Uterus (tissue), 4 donors: ENCODE results near the gene SPTB. TPM values are rescaled to one million over a fixed set of nuclear protein-coding genes. Genes with fewer than 3 reads are reported as not detected.

Experiments
- DNase-seq, 2 donors: peaks; one replicate each; pipeline ENCODE4 v3.0.0-alpha.2; 2019 to 2020
- H3K27ac ChIP-seq, 2 donors: fragments of 200-600 bp; sonication (generic); 1 replicate in 1 of 2; 2 replicates in 1 of 2; pipeline ENCODE4 v1.5.1; 2016 to 2018
- H3K27me3 ChIP-seq, 2 donors: fragments of 200-600 bp; sonication (generic); one replicate each; pipeline ENCODE4 v1.5.1; 2018 to 2019; ENCODE audit warnings: control low read depth in 1 of 2
- H3K36me3 ChIP-seq, 2 donors: fragments of 200-600 bp; sonication (generic); one replicate each; pipeline ENCODE4 v1.5.1; 2019; ENCODE audit warnings: control low read depth in 1 of 2
- H3K4me1 ChIP-seq, 2 donors: fragments of 200-600 bp; sonication (generic); one replicate each; pipeline ENCODE4 v1.5.1; 2018 to 2019; ENCODE audit warnings: control low read depth in 1 of 2
- H3K4me3 ChIP-seq, 2 donors: fragments of 200-600 bp; sonication (generic); 1 replicate in 1 of 2; 2 replicates in 1 of 2; pipeline ENCODE4 v1.5.1; 2018 to 2019; ENCODE audit warnings: mild to moderate bottlenecking in 1 of 2
- H3K9me3 ChIP-seq, 2 donors: fragments of 200-600 bp; sonication (generic); one replicate each; pipeline ENCODE4 v1.5.1; 2019; ENCODE audit warnings: control low read depth in 1 of 2
- CTCF ChIP-seq, 4 experiments: fragments of 200-600 bp in 2 of 4; fragments of 450-650 bp in 2 of 4; sonication (generic) in 2 of 4; IDR thresholded peaks; one replicate each; pipeline ENCODE4 v1.5.1; 2016 to 2019; ENCODE audit warnings: antibody characterized with exemption in 4 of 4, mild to moderate bottlenecking in 2 of 4, moderate library complexity in 1 of 4
- POLR2A ChIP-seq, 2 donors: fragments of 450-650 bp; IDR thresholded peaks; one replicate each; pipeline ENCODE4 v1.6.1; 2016; ENCODE audit warnings: antibody characterized with exemption in 2 of 2, mild to moderate bottlenecking in 1 of 2, moderate library complexity in 1 of 2
- intact Hi-C: fragments of 100-400 bp; cut with DNase I; formaldehyde crosslinking; loops from one replicate; pipeline ENCODE4 v1.15.1; 2023; ENCODE audit warnings: low total_unique reads
- total RNA-seq, 4 donors: library from RNA; depleted of rRNA in 3 of 4; stranded (reverse); fragments of >200 nt in 3 of 4; gene quantifications; one replicate each; pipeline versions ENCODE4 v1.1.0 to v1.2.4, GENCODE V29; 2014 to 2023
- donor health status: DM: yes; HTN: yes; CAD: no.

Gene SPTB
- total RNA-seq, 4 donors from 2014 or later = 1.0 to 5.4 (median 4.6) TPM; not detected in 1

DNA sequence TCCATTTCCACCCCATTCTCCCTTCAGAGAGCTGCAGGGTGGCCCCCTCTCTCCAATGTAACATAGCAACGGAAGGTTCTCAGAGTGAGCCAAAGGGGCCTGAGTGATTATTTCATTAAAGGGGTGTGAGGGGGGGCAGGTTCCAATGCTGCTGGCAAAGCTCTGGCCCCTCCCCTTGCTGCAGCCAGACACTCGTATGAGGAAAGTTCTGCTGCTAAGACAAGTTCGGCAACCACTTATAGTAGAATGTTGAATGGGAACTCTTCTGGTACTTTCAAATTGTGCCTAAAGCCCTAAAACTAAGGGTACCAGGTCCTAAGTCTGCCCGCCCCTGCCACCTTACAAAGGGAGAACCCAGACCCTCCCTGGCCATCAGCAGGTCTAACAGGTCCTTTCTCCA, 125.7 kb downstream of the SPTB start:
- no peaks in the 10 kb centered on the region for H3K9me3 ChIP-seq
- intact Hi-C loops = no loop called here
- no peak overlapping the region for H3K4me3 ChIP-seq
- no peak overlapping the region for H3K27ac ChIP-seq
- H3K27me3 ChIP-seq = no peaks in the 10 kb centered on the region
- no peak for TF ChIP-seq CTCF (IDR thresholded peaks at IDR 0.05)
- TF ChIP-seq POLR2A (IDR thresholded peaks at IDR 0.05) = no peak
- H3K36me3 ChIP-seq = no peaks in the 10 kb centered on the region
- DNase-seq = no peak
- peaks cover 0 to 13% of the 10 kb centered on the region in 2 donors for H3K4me1 ChIP-seq

GRCh38 chr14:64753374-64753773, 126.3 kb downstream of the SPTB start:
- Histone ChIP-seq H3K36me3 (no peaks in the 10 kb centered on the region), H3K4me3 (no peak overlapping the region), H3K27ac (no peak overlapping the region), H3K9me3 (no peaks in the 10 kb centered on the region), H3K27me3 (no peaks in the 10 kb centered on the region), H3K4me1 (peaks cover 0 to 10% of the 10 kb centered on the region in 2 donors)
- no peak for DNase-seq
- no peak for TF ChIP-seq CTCF (IDR thresholded peaks at IDR 0.05)
- TF ChIP-seq POLR2A (IDR thresholded peaks at IDR 0.05) = no peak
- intact Hi-C loops = no loop called here

GRCh38 chr14:64752909-64753308, 126.8 kb downstream of the SPTB start:
- H3K9me3 ChIP-seq = no peaks in the 10 kb centered on the region
- H3K4me1 ChIP-seq = peaks cover 0 to 6% of the 10 kb centered on the region in 2 donors
- no peak overlapping the region for H3K4me3 ChIP-seq
- H3K27me3 ChIP-seq = no peaks in the 10 kb centered on the region
- no peak for DNase-seq
- H3K36me3 ChIP-seq = no peaks in the 10 kb centered on the region
- no peak for TF ChIP-seq POLR2A (IDR thresholded peaks at IDR 0.05)
- TF ChIP-seq CTCF (IDR thresholded peaks at IDR 0.05) = no peak
- intact Hi-C loops = no loop called here
- H3K27ac ChIP-seq = no peak overlapping the region

- H3K27me3 ChIP-seq = no peaks in the 10 kb centered on the region
- DNase-seq = no peak
- H3K36me3 ChIP-seq = no peaks in the 10 kb centered on the region
- no peaks in the 10 kb centered on the region for H3K9me3 ChIP-seq
- H3K4me1 ChIP-seq = peaks cover 0 to 8% of the 10 kb centered on the region in 2 donors
- H3K27ac ChIP-seq = no peak overlapping the region
- TF ChIP-seq POLR2A (IDR thresholded peaks at IDR 0.05) (no peak), CTCF (IDR thresholded peaks at IDR 0.05) (no peak)
- no peak overlapping the region for H3K4me3 ChIP-seq
- intact Hi-C loops = no loop called here
Observed at GRCh38 chr14:64748995-64749714, 130.6 kb downstream of the SPTB start.

- Histone ChIP-seq H3K27ac (no peak overlapping the region), H3K9me3 (no peaks in the 10 kb centered on the region), H3K36me3 (no peaks in the 10 kb centered on the region), H3K27me3 (no peaks in the 10 kb centered on the region), H3K4me1 (peaks cover 0 to 8% of the 10 kb centered on the region in 2 donors), H3K4me3 (no peak overlapping the region)
- intact Hi-C loops = no loop called here
- no peak for DNase-seq
- TF ChIP-seq CTCF (IDR thresholded peaks at IDR 0.05) = no peak
- TF ChIP-seq POLR2A (IDR thresholded peaks at IDR 0.05) = no peak
Observed at GRCh38 chr14:64748521-64748920, 131.2 kb downstream of the SPTB start.
